GM21528 (cell line): ENCODE measurements around the gene GEN1.

Experiments used
- ATAC-seq: cut with Tn5 transposase; IDR thresholded peaks from one replicate; pipeline ENCODE4 v1.9.1; 2021; ENCODE audit warnings: mild to moderate bottlenecking, moderate library complexity; ENCODE audit not compliant: unreplicated experiment, low FRiP score

GEN1 gene

GRCh38 chr2:17793803-17794354 lies 39.9 kb downstream of the GEN1 start:
- no peak for ATAC-seq

- ATAC-seq: no peak
These were observed 41.4 kb downstream of the GEN1 start for GRCh38 chr2:17795309-17795708.

GRCh38 chr2:17798338-17798737 lies 44.4 kb downstream of the GEN1 start:
- no peak for ATAC-seq

- no peak for ATAC-seq
These were observed 45.6 kb downstream of the GEN1 start for GRCh38 chr2:17799301-17800120.

- no peak for ATAC-seq
These were observed 46.3 kb downstream of the GEN1 start for GRCh38 chr2:17800219-17800618.

- no peak for ATAC-seq
These were observed 46.9 kb downstream of the GEN1 start for GRCh38 chr2:17800693-17801458.

GRCh38 chr2:17803497-17803896 lies 49.6 kb downstream of the GEN1 start:
- ATAC-seq: no peak

- ATAC-seq: peak; percentile 74
These were observed 50.4 kb downstream of the GEN1 start for GRCh38 chr2:17804358-17804757.

GRCh38 chr2:17805166-17805565 lies 51.2 kb downstream of the GEN1 start:
- peak; percentile 41 for ATAC-seq

GRCh38 chr2:17805717-17806363 lies 51.9 kb downstream of the GEN1 start:
- peak; percentile 34 for ATAC-seq

GRCh38 chr2:17813010-17813741 lies 59.2 kb downstream of the GEN1 start:
- peak; percentile 51 for ATAC-seq

GRCh38 chr2:17813742-17814473 lies 60.0 kb downstream of the GEN1 start:
- peak; percentile 87 for ATAC-seq

GRCh38 chr2:17814601-17815000 lies 60.7 kb downstream of the GEN1 start:
- ATAC-seq: no peak

- ATAC-seq: no peak
These were observed 61.7 kb downstream of the GEN1 start for GRCh38 chr2:17815468-17816184.

- ATAC-seq: no peak
These were observed 62.7 kb downstream of the GEN1 start, which contains the start of gene MSGN1 for GRCh38 chr2:17816396-17817245. Gene MSGN1 (plus strand): TSS chr2:17816460. CDS start chr2:17816519, 59 bp downstream.

- ATAC-seq: no peak
These were observed 64.4 kb downstream of the GEN1 start for GRCh38 chr2:17818235-17818815.

GRCh38 chr2:17821080-17821479 lies 67.1 kb downstream of the GEN1 start:
- no peak for ATAC-seq
